Measurements from ENCODE around the gene ZNF189.

Gene ZNF189

GRCh38 chr9:101354765-101355708 is 43.6 kb upstream of the ZNF189 start:
- in situ Hi-C loops (cut with HindIII; ENCODE audit: low sequenced_read_pairs): no loop called here
- no peak for TF ChIP-seq CTCF (IDR thresholded peaks at IDR 0.05; ENCODE audit: low read depth, low read length, missing control alignments)
- DNase-seq (ENCODE audit: low read depth): no peak
- H3K4me3 ChIP-seq (ENCODE audit: low read depth, low read length): no peak overlapping the region

- in situ Hi-C loops (cut with HindIII; ENCODE audit: low sequenced_read_pairs): no loop called here
- no peak for DNase-seq (ENCODE audit: low read depth)
- H3K4me3 ChIP-seq (ENCODE audit: low read depth, low read length): no peak overlapping the region
- TF ChIP-seq CTCF (IDR thresholded peaks at IDR 0.05; ENCODE audit: low read depth, low read length, missing control alignments): no peak
Measured at GRCh38 chr9:101356619-101357018, 42.0 kb upstream of the ZNF189 start.

- no peak overlapping the region for H3K4me3 ChIP-seq (ENCODE audit: low read depth, low read length)
- in situ Hi-C loops (cut with HindIII; ENCODE audit: low sequenced_read_pairs): no loop called here
- no peak for TF ChIP-seq CTCF (IDR thresholded peaks at IDR 0.05; ENCODE audit: low read depth, low read length, missing control alignments)
- no peak for DNase-seq (ENCODE audit: low read depth)
Measured at GRCh38 chr9:101359679-101360078, 39.0 kb upstream of the ZNF189 start.

GRCh38 chr9:101360647-101361046 is 38.0 kb upstream of the ZNF189 start:
- TF ChIP-seq CTCF (IDR thresholded peaks at IDR 0.05; ENCODE audit: low read depth, low read length, missing control alignments): no peak
- no peak overlapping the region for H3K4me3 ChIP-seq (ENCODE audit: low read depth, low read length)
- in situ Hi-C loops (cut with HindIII; ENCODE audit: low sequenced_read_pairs): no loop called here
- DNase-seq (ENCODE audit: low read depth): no peak

- H3K4me3 ChIP-seq (ENCODE audit: low read depth, low read length): no peak overlapping the region
- in situ Hi-C loops (cut with HindIII; ENCODE audit: low sequenced_read_pairs): no loop called here
- no peak for TF ChIP-seq CTCF (IDR thresholded peaks at IDR 0.05; ENCODE audit: low read depth, low read length, missing control alignments)
- DNase-seq (ENCODE audit: low read depth): no peak
Measured at GRCh38 chr9:101362450-101362849, 36.2 kb upstream of the ZNF189 start.

- no peak for TF ChIP-seq CTCF (IDR thresholded peaks at IDR 0.05; ENCODE audit: low read depth, low read length, missing control alignments)
- no peak for DNase-seq (ENCODE audit: low read depth)
- in situ Hi-C loops (cut with HindIII; ENCODE audit: low sequenced_read_pairs): no loop called here
Measured at GRCh38 chr9:101365181-101365580, 33.5 kb upstream of the ZNF189 start.

More at GRCh38 chr9:101365181-101365580, 33.5 kb upstream of the ZNF189 start:
- H3K4me3 ChIP-seq (ENCODE audit: low read depth, low read length): no peak overlapping the region
